Ishikawa (cell line): ENCODE measurements around the gene RLF.

Experiments used
- CEBPB ChIP-seq: IDR thresholded peaks from 2 replicates; pipeline ENCODE4 v1.6.1; 2012
- CREB1 ChIP-seq: IDR thresholded peaks from 2 replicates; pipeline ENCODE4 v1.6.1; 2012; ENCODE audit warnings: low read depth
- EGR1 ChIP-seq: IDR thresholded peaks from 2 replicates; pipeline ENCODE4 v1.6.1; 2012
- EP300 ChIP-seq: IDR thresholded peaks from 2 replicates; pipeline ENCODE4 v1.6.1; 2012; ENCODE audit warnings: borderline replicate concordance
- FOXM1 ChIP-seq: IDR thresholded peaks from 2 replicates; pipeline ENCODE4 v1.6.1; 2012; ENCODE audit warnings: low read depth, borderline replicate concordance
- MAX ChIP-seq: IDR thresholded peaks from 2 replicates; pipeline ENCODE4 v1.6.1; 2012
- NFIC ChIP-seq: IDR thresholded peaks from 2 replicates; pipeline ENCODE4 v1.6.1; 2012
- RAD21 ChIP-seq: IDR thresholded peaks from 2 replicates; pipeline ENCODE4 v1.6.1; 2012; ENCODE audit warnings: low read depth
- REST ChIP-seq: IDR thresholded peaks from 2 replicates; pipeline ENCODE4 v1.6.1; 2012; ENCODE audit warnings: low read depth, mild to moderate bottlenecking
- TAF1 ChIP-seq: IDR thresholded peaks from 2 replicates; pipeline ENCODE4 v1.6.1; 2012; ENCODE audit warnings: low read depth, mild to moderate bottlenecking
- TCF12 ChIP-seq: IDR thresholded peaks from 2 replicates; pipeline ENCODE4 v1.6.1; 2012; ENCODE audit warnings: low read depth
- TEAD4 ChIP-seq: IDR thresholded peaks from 2 replicates; pipeline ENCODE4 v1.6.1; 2012
- USF1 ChIP-seq: IDR thresholded peaks from 2 replicates; pipeline ENCODE4 v1.6.1; 2012
- YY1 ChIP-seq: IDR thresholded peaks from 2 replicates; pipeline ENCODE4 v1.6.1; 2012; ENCODE audit warnings: low read depth
- ZBTB7A ChIP-seq: IDR thresholded peaks from 2 replicates; pipeline ENCODE4 v1.6.1; 2012; ENCODE audit warnings: low read depth

The RLF gene

GRCh38 chr1:40243351-40243750 is 82.2 kb downstream of the RLF start:
- TF ChIP-seq CREB1: no peak
- no peak for TF ChIP-seq NFIC
- TF ChIP-seq ZBTB7A: no peak
- TF ChIP-seq TCF12: no peak
- no peak for TF ChIP-seq EGR1
- no peak for TF ChIP-seq USF1
- no peak for TF ChIP-seq TEAD4
- no peak for TF ChIP-seq RAD21
- TF ChIP-seq CEBPB: no peak

- TF ChIP-seq EP300: no peak
- no peak for TF ChIP-seq RAD21
- no peak for TF ChIP-seq REST
- no peak for TF ChIP-seq CREB1
- TF ChIP-seq MAX: no peak
- no peak for TF ChIP-seq CEBPB
- no peak for TF ChIP-seq USF1
- TF ChIP-seq YY1: no peak
These were observed 83.1 kb downstream of the RLF start for GRCh38 chr1:40244138-40244744.

GRCh38 chr1:40245686-40246085 is 84.5 kb downstream of the RLF start:
- TF ChIP-seq EGR1 (no peak), FOXM1 (no peak), TAF1 (no peak), RAD21 (no peak), EP300 (no peak), ZBTB7A (no peak), MAX (no peak), YY1 (no peak), NFIC (no peak), USF1 (no peak)

GRCh38 chr1:40247655-40248054 is 86.5 kb downstream of the RLF start, which contains the start of gene TMCO2:
TMCO2 (plus strand) TSS chr1:40247937; CDS start chr1:40247994, 57 bp downstream.
- no peak for TF ChIP-seq TEAD4
- no peak for TF ChIP-seq FOXM1
- no peak for TF ChIP-seq RAD21
- TF ChIP-seq CREB1: no peak
- no peak for TF ChIP-seq EP300
- TF ChIP-seq MAX: no peak
- TF ChIP-seq CEBPB: no peak
- no peak for TF ChIP-seq EGR1
- TF ChIP-seq NFIC: no peak
- no peak for TF ChIP-seq ZBTB7A
- no peak for TF ChIP-seq TAF1
- TF ChIP-seq YY1: no peak
- TF ChIP-seq REST: no peak
- TF ChIP-seq USF1: no peak
- TF ChIP-seq TCF12: no peak

- TF ChIP-seq REST (no peak), RAD21 (no peak), CREB1 (no peak), MAX (no peak), TEAD4 (no peak), EP300 (no peak), CEBPB (no peak)
These were observed 87.2 kb downstream of the RLF start for GRCh38 chr1:40248412-40248811.
